HG03139 (cell line): ENCODE results near the gene CLTRN.
A peak's percentile ranks its signal among the peaks of the same experiment; 100 is the strongest.
"Not testable (repeated sequence)": the region's sequence is repeated elsewhere in the genome, so short reads cannot be mapped to it uniquely, and the experiment has no call there.

ENCODE experiments used
- ATAC-seq: cut with Tn5 transposase; IDR thresholded peaks from one replicate; pipeline ENCODE4 v1.9.1; 2021; ENCODE audit not compliant: unreplicated experiment

The CLTRN gene

GRCh38 chrX:15664487-15665444 is at the start of gene CLTRN:
Gene CLTRN, minus strand, starts transcription at chrX:15664805. Its CDS starts 30 bp downstream, at chrX:15664775.
- no peak for ATAC-seq

GRCh38 chrX:15704273-15704672 is 39.7 kb upstream of the CLTRN start:
- ATAC-seq = not testable (repeated sequence)

GRCh38 chrX:15703809-15704208 is 39.2 kb upstream of the CLTRN start:
- not testable (repeated sequence) for ATAC-seq

- ATAC-seq = no peak
These were observed 38.1 kb upstream of the CLTRN start for GRCh38 chrX:15702488-15703371.

- no peak for ATAC-seq
These were observed 31.9 kb upstream of the CLTRN start for GRCh38 chrX:15696516-15696915.

GRCh38 chrX:15694941-15695451 is 30.4 kb upstream of the CLTRN start:
- ATAC-seq = no peak

- ATAC-seq = no peak
These were observed 22.4 kb upstream of the CLTRN start for GRCh38 chrX:15686818-15687685.

- ATAC-seq = no peak
These were observed 18.6 kb upstream of the CLTRN start for GRCh38 chrX:15683193-15683592.

- ATAC-seq = no peak
These were observed 16.8 kb upstream of the CLTRN start for GRCh38 chrX:15681433-15681832.

GRCh38 chrX:15680401-15680800 is 15.8 kb upstream of the CLTRN start:
- ATAC-seq = no peak

- no peak for ATAC-seq
These were observed 14.6 kb upstream of the CLTRN start for GRCh38 chrX:15679246-15679645.

GRCh38 chrX:15678339-15678738 is 13.7 kb upstream of the CLTRN start:
- ATAC-seq = no peak

- ATAC-seq = no peak
These were observed 12.3 kb upstream of the CLTRN start for GRCh38 chrX:15676886-15677285.

- peak; percentile 62 for ATAC-seq
These were observed 10.9 kb upstream of the CLTRN start for GRCh38 chrX:15675490-15675921.

GRCh38 chrX:15674841-15675489 is 10.4 kb upstream of the CLTRN start:
- peak; percentile 67 for ATAC-seq

GRCh38 chrX:15674514-15674840 is 9.9 kb upstream of the CLTRN start:
- no peak for ATAC-seq

- no peak for ATAC-seq
These were observed 9.4 kb upstream of the CLTRN start for GRCh38 chrX:15673970-15674369.

- no peak for ATAC-seq
These were observed 8.3 kb upstream of the CLTRN start for GRCh38 chrX:15672881-15673280.

GRCh38 chrX:15663439-15663838 is 1.2 kb downstream of the CLTRN start:
- ATAC-seq = no peak

- not testable (repeated sequence) for ATAC-seq
These were observed 9.8 kb downstream of the CLTRN start for GRCh38 chrX:15654804-15655203.
